PC-9 (cell line): ENCODE results near the gene FUZ. TPM values are rescaled to one million over a fixed set of nuclear protein-coding genes. Genes with fewer than 3 reads are reported as not detected.

Experiments used
- BruUV-seq: library from RNA; stranded (reverse); fragments of 400-500 nt; replicated peaks from 2 replicates; lab custom pipeline; 2021; lab: Mats Ljungman, UMichigan
- CTCF ChIA-PET: fragments of 300-600 bp; sonication (Branson Sonifier 250); formaldehyde crosslinking; loops from one replicate; lab custom pipeline; 2022; ENCODE audit warnings: antibody characterized with exemption; lab: Charles Lee
- POLR2A ChIA-PET: fragments of 300-600 bp; sonication (Branson Sonifier 250); formaldehyde crosslinking; loops from one replicate; lab custom pipeline; 2022; ENCODE audit warnings: antibody characterized with exemption; ENCODE audit not compliant: unreplicated experiment; lab: Charles Lee
- DNase-seq, 2 experiments: peaks; one replicate each; pipeline versions ENCODE4 v3.0.0 to v3.0.0-alpha.2; 2015 to 2022; ENCODE audit warnings: mixed read lengths in 1 of 2
- H2AFZ ChIP-seq: fragments of 200-600 bp; sonication (generic); 2 replicates; pipeline ENCODE4 v1.8.1; 2017; ENCODE audit warnings: antibody characterized with exemption
- H3F3A ChIP-seq: fragments of 200-600 bp; sonication (generic); 2 replicates; pipeline ENCODE4 v1.8.1; 2017; ENCODE audit warnings: antibody characterized with exemption, mild to moderate bottlenecking, low read depth; ENCODE audit not compliant: insufficient read depth
- H3K27ac ChIP-seq: fragments of 200-600 bp; sonication (generic); 2 replicates; pipeline ENCODE4 v1.6.1; 2016; ENCODE audit warnings: mixed run types
- H3K27me3 ChIP-seq: fragments of 200-600 bp; sonication (generic); 2 replicates; pipeline ENCODE4 v1.6.1; 2016; ENCODE audit warnings: low read depth, mixed run types; ENCODE audit not compliant: insufficient read depth
- H3K36me3 ChIP-seq: fragments of 200-600 bp; sonication (generic); 2 replicates; pipeline ENCODE4 v1.6.1; 2016; ENCODE audit warnings: low read depth, mixed run types
- H3K4me1 ChIP-seq: fragments of 200-600 bp; sonication (generic); replicated peaks from 2 replicates; pipeline ENCODE4 v1.6.1; 2016; ENCODE audit warnings: mixed run types; ENCODE audit not compliant: insufficient read depth
- H3K4me2 ChIP-seq: fragments of 200-600 bp; sonication (generic); 2 replicates; pipeline ENCODE4 v1.6.1; 2017; ENCODE audit warnings: mixed run types
- H3K4me3 ChIP-seq: fragments of 200-600 bp; sonication (generic); 2 replicates; pipeline ENCODE4 v1.6.1; 2016; ENCODE audit warnings: mixed run types
- H3K79me2 ChIP-seq: fragments of 200-600 bp; sonication (generic); 2 replicates; pipeline ENCODE4 v1.6.1; 2017; ENCODE audit warnings: low read depth, mixed run types
- H3K9me2 ChIP-seq: fragments of 200-600 bp; sonication (generic); 2 replicates; pipeline ENCODE4 v1.8.1; 2017; ENCODE audit warnings: mild to moderate bottlenecking; ENCODE audit not compliant: insufficient read depth
- H3K9me3 ChIP-seq: fragments of 200-600 bp; sonication (generic); 2 replicates; pipeline ENCODE4 v1.8.1; 2016; ENCODE audit warnings: low read depth; ENCODE audit not compliant: insufficient read depth
- H4K20me1 ChIP-seq: fragments of 200-600 bp; sonication (generic); 2 replicates; pipeline ENCODE4 v1.8.1; 2017; ENCODE audit not compliant: insufficient read depth
- EZH2 ChIP-seq: fragments of 200-600 bp; sonication (generic); IDR thresholded peaks from 2 replicates; pipeline ENCODE4 v1.8.0; 2017; ENCODE audit warnings: antibody characterized with exemption, low read depth
- intact Hi-C: fragments of 100-400 bp; cut with micrococcal nuclease; formaldehyde crosslinking; loops from one replicate; pipeline ENCODE4 v1.10.0; 2022; ENCODE audit not compliant: unreplicated experiment
- total RNA-seq: library from RNA; stranded (reverse); gene quantifications from 2 replicates; pipeline ENCODE4 v1.2.3, GENCODE V29; 2021
- TF ChIP-seq, protein P1 (sequence below): fragments of 200-600 bp; sonication (generic); conservative IDR thresholded peaks from 2 replicates; pipeline ENCODE4 v1.6.1; 2017; ENCODE audit warnings: mixed run types, antibody characterized with exemption, mild to moderate bottlenecking, moderate library complexity

The FUZ gene
- total RNA-seq, 1 experiment from 2014 or later: 50.0 TPM

DNA sequence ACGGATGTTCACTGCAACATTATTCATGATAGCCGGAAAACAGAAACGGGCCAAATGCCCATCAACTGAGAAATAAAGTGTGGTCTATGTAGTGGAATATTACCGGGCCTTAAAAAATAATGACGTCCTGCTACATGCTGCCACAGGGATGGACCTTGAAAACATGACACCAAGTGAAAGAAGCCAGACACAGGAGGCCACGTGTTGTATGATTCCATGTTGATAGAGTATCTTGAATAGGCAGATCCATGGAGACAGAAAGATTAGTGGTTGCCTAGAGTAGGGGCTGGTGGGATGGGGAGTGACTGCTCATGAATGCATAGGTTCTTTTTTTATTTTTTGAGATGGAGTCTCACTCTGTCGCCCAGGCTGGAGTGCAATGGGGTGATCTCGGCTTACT, 42.6 kb downstream of the FUZ start:
- BruUV-seq: no TSS peak
- POLR2A ChIA-PET: no interaction called here
- CTCF ChIA-PET: interaction anchor here (0.6 kb wide), 1 partner anchor 85 kb away, joined by 9 read pairs; no protein-coding TSS in a partner anchor
- no peak for DNase-seq
- TF ChIP-seq, protein P1, sequence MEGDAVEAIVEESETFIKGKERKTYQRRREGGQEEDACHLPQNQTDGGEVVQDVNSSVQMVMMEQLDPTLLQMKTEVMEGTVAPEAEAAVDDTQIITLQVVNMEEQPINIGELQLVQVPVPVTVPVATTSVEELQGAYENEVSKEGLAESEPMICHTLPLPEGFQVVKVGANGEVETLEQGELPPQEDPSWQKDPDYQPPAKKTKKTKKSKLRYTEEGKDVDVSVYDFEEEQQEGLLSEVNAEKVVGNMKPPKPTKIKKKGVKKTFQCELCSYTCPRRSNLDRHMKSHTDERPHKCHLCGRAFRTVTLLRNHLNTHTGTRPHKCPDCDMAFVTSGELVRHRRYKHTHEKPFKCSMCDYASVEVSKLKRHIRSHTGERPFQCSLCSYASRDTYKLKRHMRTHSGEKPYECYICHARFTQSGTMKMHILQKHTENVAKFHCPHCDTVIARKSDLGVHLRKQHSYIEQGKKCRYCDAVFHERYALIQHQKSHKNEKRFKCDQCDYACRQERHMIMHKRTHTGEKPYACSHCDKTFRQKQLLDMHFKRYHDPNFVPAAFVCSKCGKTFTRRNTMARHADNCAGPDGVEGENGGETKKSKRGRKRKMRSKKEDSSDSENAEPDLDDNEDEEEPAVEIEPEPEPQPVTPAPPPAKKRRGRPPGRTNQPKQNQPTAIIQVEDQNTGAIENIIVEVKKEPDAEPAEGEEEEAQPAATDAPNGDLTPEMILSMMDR: no peak
- TF ChIP-seq EZH2: no peak
- Histone ChIP-seq H3K9me2 (no peaks in the 10 kb centered on the region), H3K9me3 (no peaks in the 10 kb centered on the region), H3K4me2 (no peak overlapping the region), H3K27ac (no peak overlapping the region), H3K79me2 (peaks cover 30% of the 10 kb centered on the region), H3K27me3 (no peaks in the 10 kb centered on the region), H3K4me3 (no peak overlapping the region), H3F3A (peaks cover 10% of the 10 kb centered on the region), H4K20me1 (peaks cover 14% of the 10 kb centered on the region; the same call in 1 of the 2 replicates), H2AFZ (no peak overlapping the region), H3K36me3 (no peaks in the 10 kb centered on the region), H3K4me1 (peaks cover 12% of the 10 kb centered on the region)
- intact Hi-C loops: no loop called here

DNA sequence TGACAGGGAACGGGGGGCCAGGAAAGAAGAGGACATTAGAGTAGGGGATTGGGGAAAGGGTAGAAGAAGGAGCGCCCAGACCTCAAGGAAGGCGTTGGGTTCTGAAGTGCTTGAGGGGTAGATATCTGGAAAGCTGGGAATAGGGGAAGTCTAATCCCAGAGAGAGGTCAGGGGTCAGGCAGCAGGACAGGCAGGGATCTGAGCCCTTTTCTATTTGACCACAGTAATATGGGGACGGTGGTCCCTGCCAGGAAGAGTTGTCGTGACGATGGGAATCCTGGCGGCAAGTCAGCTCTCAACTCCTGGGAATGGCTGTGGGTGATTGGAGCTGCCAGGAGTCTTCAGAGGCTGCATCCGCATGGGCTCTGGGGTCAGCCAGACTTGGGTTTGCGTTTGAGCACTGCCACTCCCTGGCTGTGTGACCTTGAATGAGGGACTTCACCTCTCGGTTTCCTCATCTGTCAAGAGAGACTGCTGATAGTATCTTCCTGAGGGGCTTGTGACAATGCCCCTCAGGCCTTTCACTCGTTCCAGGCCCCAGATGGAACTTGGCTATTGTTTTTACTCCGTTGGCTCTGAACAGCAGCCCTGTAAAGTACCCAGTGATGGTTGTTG, 45.0 kb downstream of the FUZ start:
- BruUV-seq: no TSS peak
- H4K20me1 ChIP-seq: 0 out of 2 replicates have a peak, but pooled peaks cover 7% of the 10 kb centered on the region

DNA sequence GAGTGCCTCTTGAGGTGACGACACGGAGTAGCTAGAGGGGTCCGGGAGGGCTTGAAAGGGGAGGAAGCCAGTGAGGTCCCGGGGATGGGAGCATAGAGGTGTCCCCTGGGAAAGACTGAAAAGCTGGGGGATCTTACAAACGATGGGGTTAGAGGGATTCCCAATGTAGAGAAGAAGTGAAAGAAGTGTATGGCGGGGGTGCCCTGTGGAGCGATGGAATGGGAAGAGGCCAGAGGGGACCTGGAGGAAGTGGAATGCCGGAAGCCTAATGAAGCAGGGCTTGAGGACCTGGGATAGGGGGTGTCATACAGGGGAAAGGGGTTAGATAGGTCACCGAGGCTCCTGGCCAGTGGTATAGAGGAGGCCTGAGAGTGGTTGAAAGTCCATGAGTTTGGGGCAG, 45.7 kb downstream of the FUZ start:
- no peak for DNase-seq
- Histone ChIP-seq H3K4me3 (peak overlapping the region; percentile 96), H3K36me3 (no peaks in the 10 kb centered on the region), H3K4me1 (peaks cover 17% of the 10 kb centered on the region), H3K27me3 (no peaks in the 10 kb centered on the region), H3K9me3 (no peaks in the 10 kb centered on the region), H2AFZ (peak overlapping the region; percentile 90), H3K79me2 (peaks cover 30% of the 10 kb centered on the region), H3K27ac (no peak overlapping the region), H4K20me1 (0 out of 2 replicates have a peak, but pooled peaks cover 5% of the 10 kb centered on the region), H3K4me2 (peak overlapping the region; percentile 90), H3F3A (peaks cover 13% of the 10 kb centered on the region), H3K9me2 (no peaks in the 10 kb centered on the region)
- CTCF ChIA-PET: interaction anchor here (1.2 kb wide), 1 partner anchor 46 kb away, joined by 7 read pairs; the partner anchor contains the start of gene FUZ
- intact Hi-C loops: loop anchor here (2.0 to 5.0 kb wide), 2 partner anchors 90 to 109 kb away; partner anchors contain the start of genes AKT1S1, PRMT1 and TBC1D17
- POLR2A ChIA-PET: interaction anchor here (0.6 to 1.6 kb wide), 5 partner anchors 26 to 369 kb away, joined by 3 to 16 read pairs (median 7); partner anchors contain the start of genes PTOV1 and RRAS
- no TSS peak for BruUV-seq
- TF ChIP-seq, protein P1: no peak
- no peak for TF ChIP-seq EZH2

More for the DNA sequence above, 45.0 kb downstream of the FUZ start:
- Histone ChIP-seq H3K27ac (no peak overlapping the region), H3K79me2 (peaks cover 30% of the 10 kb centered on the region), H3K9me3 (no peaks in the 10 kb centered on the region), H3K4me1 (peaks cover 17% of the 10 kb centered on the region), H3K27me3 (no peaks in the 10 kb centered on the region), H3K36me3 (no peaks in the 10 kb centered on the region), H3K4me3 (peak overlapping the region; percentile 96), H3K4me2 (peak overlapping the region; percentile 90), H3F3A (peaks cover 13% of the 10 kb centered on the region), H2AFZ (no peak overlapping the region), H3K9me2 (no peaks in the 10 kb centered on the region)
- TF ChIP-seq, protein P1: no peak
- no peak for TF ChIP-seq EZH2
- no peak for DNase-seq
- intact Hi-C loops: loop anchor here (2.0 to 5.0 kb wide), 2 partner anchors 91 to 109 kb away; partner anchors contain the start of genes AKT1S1, PRMT1 and TBC1D17
- ChIA-PET CTCF (no interaction called here), POLR2A (interaction anchor here (0.5 kb wide), 1 partner anchor 55 kb away, joined by 3 read pairs; no protein-coding TSS in a partner anchor)
